A673 (cell line): ENCODE measurements around the gene SLC20A1.

ENCODE experiments used
- CTCF ChIP-seq: fragments of 300-800, 200-600 bp; sonication (generic); conservative IDR thresholded peaks from 2 replicates; pipeline ENCODE4 v1.5.1; 2017; ENCODE audit warnings: low read depth, mild to moderate bottlenecking, antibody characterized with exemption, low read length, moderate library complexity, mixed read lengths
- EZH2 ChIP-seq: fragments of 200-600 bp; sonication (generic); IDR thresholded peaks from 2 replicates; pipeline ENCODE4 v1.6.1; 2017; ENCODE audit warnings: borderline replicate concordance, low read depth, mild to moderate bottlenecking, mixed read lengths, antibody characterized with exemption, low read length; ENCODE audit not compliant: poor library complexity, severe bottlenecking

- no peak for TF ChIP-seq CTCF
- TF ChIP-seq EZH2: no peak
Measured at GRCh38 chr2:112648081-112648480, 2.3 kb downstream of the SLC20A1 start.
